Measurements from ENCODE around the gene PABPN1L. TPM values are rescaled to one million over a fixed set of nuclear protein-coding genes. Genes with fewer than 3 reads are reported as not detected.

The PABPN1L gene
- total and polyA plus RNA-seq, 7 donors, result 0.15 TPM; not detected in 6

DNA sequence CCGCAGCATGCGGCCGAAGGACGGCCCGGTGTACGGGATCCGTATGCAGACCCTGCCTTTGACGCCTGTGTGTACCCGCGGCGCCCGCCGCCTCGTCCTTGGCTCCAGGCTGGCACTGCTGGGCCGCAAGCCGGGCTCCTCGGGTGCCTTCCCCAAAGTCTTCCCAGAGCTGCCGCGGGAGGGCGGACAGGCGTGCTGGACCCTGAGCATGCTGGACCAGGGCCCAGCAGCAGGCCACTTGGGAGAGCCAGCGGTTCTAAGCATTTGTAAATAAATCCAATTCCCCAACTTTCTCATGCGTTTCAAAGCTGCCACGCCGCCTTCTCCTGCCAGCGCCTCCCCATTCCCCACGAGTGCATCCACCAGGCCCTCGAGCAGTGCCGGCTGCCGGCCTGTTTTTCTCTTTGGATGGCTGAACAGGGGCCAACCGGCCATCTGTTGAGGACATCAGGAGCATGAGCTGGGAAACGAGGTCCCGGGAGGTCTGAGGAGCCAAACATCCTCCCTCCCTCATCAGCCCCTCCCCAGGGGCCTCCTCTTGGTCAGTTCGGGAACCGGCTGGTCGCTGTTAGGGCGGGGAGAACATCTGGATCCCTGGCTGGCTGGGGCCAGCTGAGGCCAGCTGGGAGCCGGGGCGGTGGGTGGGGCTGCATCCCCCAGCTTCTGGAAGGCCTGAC lies 20.5 kb upstream of the PABPN1L start:
- WGBS, 2 donors, result 66 to 75% methylated on average over 39 of the region's 39 CpGs
- TF ChIP-seq POLR2A (IDR thresholded peaks at IDR 0.05), result no peak
- TF ChIP-seq POLR2AphosphoS5 (IDR thresholded peaks at IDR 0.05), result peak; percentile 49 to 82 (median 65)
- peak; percentile 96 for DNase-seq
- peaks cover 0 to 18% (median 5%) of the 10 kb centered on the region in 3 donors for H3K27me3 ChIP-seq
- H3K9me3 ChIP-seq, result no peaks in the 10 kb centered on the region
- no peak overlapping the region for H3K4me3 ChIP-seq
- H3K36me3 ChIP-seq, result no peaks in the 10 kb centered on the region
- H3K27ac ChIP-seq, result peak overlapping the region; percentile 7 to 45 (median 40)
- intact Hi-C loops (cut with DNase I), result no loop called here
- H3K4me1 ChIP-seq, result peaks cover 0 to 4% (median 0%) of the 10 kb centered on the region in 4 donors

DNA sequence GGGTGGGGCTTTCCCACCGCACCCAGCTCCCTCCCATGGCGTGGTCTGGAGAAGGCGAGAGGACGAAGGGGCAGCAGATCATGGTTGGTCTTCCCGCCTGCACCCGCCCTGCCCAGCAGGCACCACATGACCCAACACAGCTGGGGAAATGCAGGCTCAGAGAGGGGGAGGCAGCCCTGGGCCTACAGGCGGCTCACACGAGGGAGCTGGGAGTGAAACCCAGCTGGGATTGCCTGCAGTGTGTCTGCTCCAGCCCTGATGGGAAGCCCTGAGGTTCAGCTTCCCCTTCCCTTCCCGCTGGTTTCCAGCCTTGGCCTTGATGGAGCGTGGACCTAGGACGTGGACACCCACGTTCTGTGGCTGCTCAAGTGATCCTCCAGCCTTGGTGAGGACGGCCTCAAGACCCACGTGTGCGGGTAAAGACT lies 20.0 kb upstream of the PABPN1L start:
- Histone ChIP-seq H3K27me3 (peaks cover 2 to 24% (median 10%) of the 10 kb centered on the region in 3 donors), H3K4me1 (peaks cover 0 to 5% (median 0%) of the 10 kb centered on the region in 4 donors), H3K36me3 (no peaks in the 10 kb centered on the region), H3K4me3 (no peak overlapping the region), H3K27ac (peak overlapping the region in 3 of 4 donors; percentile 18 to 45 (median 42)), H3K9me3 (no peaks in the 10 kb centered on the region)
- no peak for TF ChIP-seq CTCF (IDR thresholded peaks at IDR 0.05)
- TF ChIP-seq POLR2AphosphoS5 (IDR thresholded peaks at IDR 0.05), result no peak
- no peak for TF ChIP-seq EP300 (IDR thresholded peaks at IDR 0.05)
- DNase-seq, result no peak
- intact Hi-C loops (cut with DNase I), result no loop called here
- 78 to 86% methylated on average over 15 of the region's 15 CpGs for WGBS, 2 donors

- H3K27me3 ChIP-seq, result peaks cover 4 to 30% (median 17%) of the 10 kb centered on the region in 3 donors
- no peak overlapping the region for H3K4me3 ChIP-seq
- no peak for DNase-seq
- peaks cover 0 to 11% (median 0%) of the 10 kb centered on the region in 4 donors for H3K4me1 ChIP-seq
- WGBS, 2 donors, result 88 to 90% methylated on average over 28 of the region's 28 CpGs
- H3K27ac ChIP-seq, result no peak overlapping the region
- no peaks in the 10 kb centered on the region for H3K9me3 ChIP-seq
- intact Hi-C loops (cut with DNase I), result no loop called here
- no peaks in the 10 kb centered on the region for H3K36me3 ChIP-seq
- TF ChIP-seq POLR2AphosphoS5 (IDR thresholded peaks at IDR 0.05), result no peak
- no peak for TF ChIP-seq POLR2A (IDR thresholded peaks at IDR 0.05)
- TF ChIP-seq EP300 (IDR thresholded peaks at IDR 0.05), result no peak
- TF ChIP-seq CTCF (IDR thresholded peaks at IDR 0.05), result no peak
Observed at GRCh38 chr16:88885693-88886280, 19.3 kb upstream of the PABPN1L start.

DNA sequence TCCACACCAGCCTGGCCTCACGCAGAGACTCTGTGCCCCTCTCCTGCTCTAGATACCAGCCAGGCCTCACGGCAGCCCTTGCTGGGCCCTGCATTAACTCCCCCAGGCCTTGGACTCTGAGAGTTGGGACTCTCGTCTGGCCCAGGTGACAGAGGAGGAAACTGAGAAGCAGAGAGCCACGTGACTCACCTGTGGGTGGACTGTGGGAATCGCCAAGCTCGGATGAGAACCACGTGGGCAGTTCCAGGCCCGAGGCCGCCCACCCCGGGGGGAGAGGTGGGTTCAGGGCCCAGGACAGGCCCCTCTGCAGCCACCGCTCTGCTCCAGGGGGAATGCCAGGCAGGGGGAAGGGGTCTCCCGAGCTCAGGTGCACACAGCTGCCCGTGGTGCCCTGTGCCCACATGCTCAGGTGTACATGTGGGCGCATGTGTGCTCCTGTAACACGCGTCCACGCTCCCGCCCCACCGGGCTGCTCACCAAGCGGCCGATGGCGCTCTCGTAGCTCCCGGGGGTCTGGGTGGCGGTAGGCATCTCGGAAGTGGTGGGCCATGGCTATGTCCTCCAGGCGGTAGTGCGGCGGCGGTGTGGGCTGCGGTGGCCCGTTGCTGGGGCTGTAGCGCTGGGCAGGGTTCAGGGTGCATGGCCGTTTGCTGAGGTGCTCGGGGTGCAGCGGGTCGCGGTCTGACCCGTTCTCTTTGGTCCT lies 18.3 kb upstream of the PABPN1L start:
- no peak overlapping the region for H3K27ac ChIP-seq
- intact Hi-C loops (cut with DNase I), result no loop called here
- H3K27me3 ChIP-seq, result peaks cover 4 to 41% (median 25%) of the 10 kb centered on the region in 3 donors
- H3K4me3 ChIP-seq, result no peak overlapping the region
- no peak for TF ChIP-seq POLR2A (IDR thresholded peaks at IDR 0.05)
- TF ChIP-seq CTCF (IDR thresholded peaks at IDR 0.05), result no peak
- TF ChIP-seq POLR2AphosphoS5 (IDR thresholded peaks at IDR 0.05), result no peak
- TF ChIP-seq EP300 (IDR thresholded peaks at IDR 0.05), result no peak
- DNase-seq, result no peak
- no peaks in the 10 kb centered on the region for H3K36me3 ChIP-seq
- H3K4me1 ChIP-seq, result peaks cover 0 to 14% (median 0%) of the 10 kb centered on the region in 4 donors
- no peaks in the 10 kb centered on the region for H3K9me3 ChIP-seq
- 92 to 95% methylated on average over 39 of the region's 39 CpGs for WGBS, 2 donors

DNA sequence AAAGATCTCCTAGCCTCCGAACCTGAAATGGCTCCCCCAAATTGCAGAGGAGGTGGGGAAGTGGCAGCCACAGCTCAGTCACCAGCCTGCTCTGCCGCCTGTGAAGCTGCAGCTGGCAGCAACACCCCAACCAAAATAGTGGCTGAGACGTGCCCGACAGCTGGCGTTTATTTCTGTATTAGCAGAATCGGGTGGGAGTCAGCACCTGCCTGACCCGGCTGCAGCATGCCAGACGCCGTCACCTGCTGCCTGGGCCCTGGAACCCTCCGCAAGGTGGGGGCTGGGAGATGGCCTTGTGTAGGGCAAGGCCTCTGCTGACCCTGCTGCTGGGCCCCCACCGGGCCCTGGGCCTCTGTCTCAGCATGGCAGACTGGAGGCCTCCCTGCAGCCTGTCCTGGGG lies 17.5 kb upstream of the PABPN1L start:
- 73 to 88% methylated on average over 11 of the region's 11 CpGs for WGBS, 2 donors
- TF ChIP-seq CTCF (IDR thresholded peaks at IDR 0.05) (no peak), EP300 (IDR thresholded peaks at IDR 0.05) (no peak), POLR2A (IDR thresholded peaks at IDR 0.05) (no peak), POLR2AphosphoS5 (IDR thresholded peaks at IDR 0.05) (no peak)
- no peak overlapping the region for H3K4me3 ChIP-seq
- H3K9me3 ChIP-seq, result no peaks in the 10 kb centered on the region
- no peaks in the 10 kb centered on the region for H3K36me3 ChIP-seq
- peaks cover 4 to 43% (median 25%) of the 10 kb centered on the region in 3 donors for H3K27me3 ChIP-seq
- DNase-seq, result no peak
- peaks cover 0 to 14% (median 0%) of the 10 kb centered on the region in 4 donors for H3K4me1 ChIP-seq
- intact Hi-C loops (cut with DNase I), result no loop called here
- no peak overlapping the region for H3K27ac ChIP-seq

Measured in sigmoid colon (tissue), 7 donors.